Measurements from ENCODE around the gene HDAC1.

HDAC1 gene

DNA sequence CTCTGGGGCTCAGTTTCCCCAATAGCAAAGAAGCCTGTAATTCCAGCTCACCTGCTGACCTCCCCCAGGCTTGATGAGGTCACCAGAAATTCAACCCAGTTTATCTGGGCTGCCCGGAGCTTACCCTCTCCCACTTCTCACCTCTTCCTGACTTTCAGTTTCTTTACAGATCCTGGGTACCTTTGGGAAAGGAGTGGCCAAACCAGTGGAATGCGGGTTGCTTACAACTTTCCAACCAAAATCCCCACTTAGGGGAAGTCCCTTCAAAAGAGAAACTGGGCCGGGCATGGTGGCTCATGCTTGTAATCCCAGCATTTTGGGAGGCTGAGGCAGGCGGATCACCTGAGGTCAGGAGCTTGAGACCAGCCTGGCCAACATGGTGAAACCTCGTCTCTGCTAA lies 50.1 kb downstream of the HDAC1 start:
- no peak overlapping the region for H3K27ac ChIP-seq
- TF ChIP-seq, protein P1, sequence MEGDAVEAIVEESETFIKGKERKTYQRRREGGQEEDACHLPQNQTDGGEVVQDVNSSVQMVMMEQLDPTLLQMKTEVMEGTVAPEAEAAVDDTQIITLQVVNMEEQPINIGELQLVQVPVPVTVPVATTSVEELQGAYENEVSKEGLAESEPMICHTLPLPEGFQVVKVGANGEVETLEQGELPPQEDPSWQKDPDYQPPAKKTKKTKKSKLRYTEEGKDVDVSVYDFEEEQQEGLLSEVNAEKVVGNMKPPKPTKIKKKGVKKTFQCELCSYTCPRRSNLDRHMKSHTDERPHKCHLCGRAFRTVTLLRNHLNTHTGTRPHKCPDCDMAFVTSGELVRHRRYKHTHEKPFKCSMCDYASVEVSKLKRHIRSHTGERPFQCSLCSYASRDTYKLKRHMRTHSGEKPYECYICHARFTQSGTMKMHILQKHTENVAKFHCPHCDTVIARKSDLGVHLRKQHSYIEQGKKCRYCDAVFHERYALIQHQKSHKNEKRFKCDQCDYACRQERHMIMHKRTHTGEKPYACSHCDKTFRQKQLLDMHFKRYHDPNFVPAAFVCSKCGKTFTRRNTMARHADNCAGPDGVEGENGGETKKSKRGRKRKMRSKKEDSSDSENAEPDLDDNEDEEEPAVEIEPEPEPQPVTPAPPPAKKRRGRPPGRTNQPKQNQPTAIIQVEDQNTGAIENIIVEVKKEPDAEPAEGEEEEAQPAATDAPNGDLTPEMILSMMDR (IDR thresholded peaks at IDR 0.05; ENCODE audit: low read depth, low read length), result no peak
- H3K9me3 ChIP-seq (ENCODE audit: severe bottlenecking), result no peaks in the 10 kb centered on the region
- no peaks in the 10 kb centered on the region for H3K27me3 ChIP-seq (ENCODE audit: insufficient read depth, low read depth, severe bottlenecking)
- H3K36me3 ChIP-seq, result no peaks in the 10 kb centered on the region
- DNase-seq, result no peak
- no peak overlapping the region for H3K4me3 ChIP-seq (ENCODE audit: low read depth, low read length)

DNA sequence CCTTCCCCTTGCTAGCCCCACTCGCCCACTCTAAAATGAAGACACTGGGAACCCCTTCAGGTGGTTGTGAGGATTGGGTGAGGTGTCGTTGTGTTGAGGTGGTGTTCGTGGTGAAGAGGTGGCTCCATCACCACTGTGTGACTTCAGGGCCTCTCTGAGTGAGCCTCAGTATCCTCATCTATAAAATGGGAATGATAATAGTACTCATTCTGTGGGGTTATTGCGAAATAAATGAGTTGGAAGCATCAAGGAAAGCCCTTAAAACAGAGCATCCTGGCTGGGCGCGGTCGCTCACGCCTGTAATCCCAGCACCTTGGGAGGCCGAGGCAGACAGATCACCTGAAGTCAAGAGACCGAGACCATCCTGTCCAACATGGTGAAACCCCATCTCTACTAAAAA lies 50.8 kb downstream of the HDAC1 start:
- Histone ChIP-seq H3K4me3 (ENCODE audit: low read depth, low read length) (no peak overlapping the region), H3K27me3 (ENCODE audit: insufficient read depth, low read depth, severe bottlenecking) (no peaks in the 10 kb centered on the region), H3K9me3 (ENCODE audit: severe bottlenecking) (no peaks in the 10 kb centered on the region), H3K36me3 (no peaks in the 10 kb centered on the region), H3K27ac (no peak overlapping the region)
- TF ChIP-seq, protein P1 (IDR thresholded peaks at IDR 0.05; ENCODE audit: low read depth, low read length), result no peak
- no peak for DNase-seq

GRCh38 chr1:32345289-32345827 lies 53.5 kb downstream of the HDAC1 start:
- H3K27ac ChIP-seq, result no peak overlapping the region
- no peaks in the 10 kb centered on the region for H3K27me3 ChIP-seq (ENCODE audit: insufficient read depth, low read depth, severe bottlenecking)
- no peak overlapping the region for H3K4me3 ChIP-seq (ENCODE audit: low read depth, low read length)
- no peak for DNase-seq
- H3K9me3 ChIP-seq (ENCODE audit: severe bottlenecking), result peaks cover under 1% of the 10 kb centered on the region
- H3K36me3 ChIP-seq, result no peaks in the 10 kb centered on the region
- TF ChIP-seq, protein P1 (IDR thresholded peaks at IDR 0.05; ENCODE audit: low read depth, low read length), result no peak

DNA sequence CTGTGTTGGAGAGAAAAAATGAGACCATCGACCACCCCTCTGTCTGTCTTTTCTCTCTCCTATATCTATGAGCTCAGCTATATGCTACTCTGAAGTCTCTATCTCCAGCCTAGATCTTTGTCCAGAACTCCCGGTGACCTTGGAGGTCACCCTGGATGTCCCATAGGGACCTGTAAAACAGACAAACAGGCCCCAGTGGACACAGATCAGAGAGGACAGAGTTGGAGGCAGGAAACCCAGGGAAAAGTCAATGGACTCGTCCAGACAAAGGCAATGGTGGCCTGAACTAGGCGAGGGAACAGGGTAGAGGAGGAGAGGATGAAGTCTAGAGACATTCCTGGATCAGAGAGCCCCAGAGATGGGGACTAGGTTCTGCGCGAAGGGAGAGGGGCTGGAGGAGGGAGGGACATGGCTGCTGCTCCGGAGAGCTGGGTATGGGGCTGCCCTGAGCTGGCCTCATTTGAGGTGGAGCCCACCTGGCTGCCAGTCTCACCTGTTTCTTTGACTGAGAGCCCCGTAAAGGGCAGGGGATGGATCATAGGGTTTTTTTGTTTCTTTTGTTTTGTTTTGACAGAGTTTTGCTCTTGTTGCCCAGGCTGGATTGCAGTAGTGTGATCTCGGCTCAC lies 54.8 kb downstream of the HDAC1 start:
- TF ChIP-seq, protein P1 (IDR thresholded peaks at IDR 0.05; ENCODE audit: low read depth, low read length), result no peak
- DNase-seq, result no peak
- no peak overlapping the region for H3K27ac ChIP-seq

GRCh38 chr1:32349211-32349708 lies 57.4 kb downstream of the HDAC1 start:
- Histone ChIP-seq H3K36me3 (no peaks in the 10 kb centered on the region), H3K27ac (no peak overlapping the region), H3K4me3 (ENCODE audit: low read depth, low read length) (no peak overlapping the region), H3K9me3 (ENCODE audit: severe bottlenecking) (peaks cover 6% of the 10 kb centered on the region), H3K27me3 (ENCODE audit: insufficient read depth, low read depth, severe bottlenecking) (no peaks in the 10 kb centered on the region)
- no peak for DNase-seq
- TF ChIP-seq, protein P1 (IDR thresholded peaks at IDR 0.05; ENCODE audit: low read depth, low read length), result no peak

More for the DNA sequence above, 54.8 kb downstream of the HDAC1 start:
- Histone ChIP-seq H3K36me3 (no peaks in the 10 kb centered on the region), H3K4me3 (ENCODE audit: low read depth, low read length) (no peak overlapping the region), H3K9me3 (ENCODE audit: severe bottlenecking) (peaks cover 6% of the 10 kb centered on the region), H3K27me3 (ENCODE audit: insufficient read depth, low read depth, severe bottlenecking) (no peaks in the 10 kb centered on the region)
